Activated CD4-positive, alpha-beta T cell treated with anti-CD3 and anti-CD28 coated beads, Interleukin-2, Interleukin-4, amounts not matched to agents 100 ng/mL and 50 ng/mL, durations not matched to agents 16 hours and 8 hours (primary cell): ENCODE data around the gene STRIP2.
"Not testable (repeated sequence)": the region's sequence is repeated elsewhere in the genome, so short reads cannot be mapped to it uniquely, and the experiment has no call there.

ENCODE experiments used
- DNase-seq: peaks from one replicate; pipeline ENCODE4 v3.0.0-alpha.2; 2020; ENCODE audit warnings: low spot score

Gene STRIP2

DNA sequence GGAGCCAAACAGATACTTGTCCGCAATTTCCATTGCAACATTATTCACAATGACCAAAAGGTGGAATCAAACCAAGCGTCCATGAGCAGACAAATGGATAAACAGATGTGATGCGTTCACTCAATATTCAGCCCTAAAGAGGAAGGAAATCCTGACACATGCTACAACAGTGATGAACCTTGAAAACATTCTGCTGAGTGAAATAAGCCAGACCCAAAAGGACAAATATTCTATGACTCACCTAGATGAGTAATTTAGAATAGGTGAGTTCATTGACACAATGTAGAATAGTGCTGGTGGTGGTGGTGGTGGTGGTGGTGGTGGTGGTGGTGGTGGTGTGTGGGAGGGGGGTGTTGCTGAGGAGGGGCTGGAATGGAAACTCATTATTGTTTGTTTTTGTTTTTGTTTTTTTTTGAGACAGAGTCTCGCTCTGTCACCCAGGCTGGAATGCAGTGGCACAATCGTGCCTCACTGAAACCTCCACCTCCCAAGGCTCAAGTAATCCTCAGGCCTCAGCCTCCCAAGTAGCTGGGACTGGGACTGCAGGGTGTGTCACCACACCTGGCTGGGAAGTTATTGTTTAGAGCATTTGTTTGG lies 96.7 kb downstream of the STRIP2 start:
- peak; percentile 82 for DNase-seq

GRCh38 chr7:129531721-129532120 lies 97.5 kb downstream of the STRIP2 start:
- no peak for DNase-seq

DNA sequence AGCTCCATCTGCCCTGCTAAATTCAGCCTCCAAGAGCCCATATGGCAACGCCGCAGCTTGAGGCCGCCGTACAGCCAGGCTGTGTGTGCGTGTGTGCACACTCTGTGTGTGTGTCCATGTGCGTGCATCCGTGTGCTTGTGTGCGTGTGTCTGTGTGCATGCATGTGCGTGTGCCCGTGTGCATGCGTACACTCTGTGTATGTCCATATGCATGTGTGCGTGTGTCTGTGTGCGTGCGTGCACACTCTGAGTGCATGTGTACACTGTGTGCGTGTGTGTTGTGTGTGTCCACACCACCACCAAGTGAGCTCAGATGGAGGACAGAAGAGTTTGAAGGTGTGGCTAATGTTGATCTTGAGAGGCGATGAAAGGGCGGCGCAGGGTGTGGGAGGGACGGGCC lies 98.1 kb downstream of the STRIP2 start:
- DNase-seq, result no peak

- not testable (repeated sequence) for DNase-seq
Observed at GRCh38 chr7:129534558-129535274, 100.5 kb downstream of the STRIP2 start.

- no peak for DNase-seq
Observed at GRCh38 chr7:129535896-129536295, 101.7 kb downstream of the STRIP2 start.

- DNase-seq, result no peak
Observed at GRCh38 chr7:129536323-129536722, 102.1 kb downstream of the STRIP2 start.
